ENCODE measurements around the gene KLC4. TPM values are rescaled to one million over a fixed set of nuclear protein-coding genes. Genes with fewer than 3 reads are reported as not detected.
A peak's percentile ranks its signal among the peaks of the same experiment; 100 is the strongest.
"Not testable (repeated sequence)": the region's sequence is repeated elsewhere in the genome, so short reads cannot be mapped to it uniquely, and the experiment has no call there.

The KLC4 gene
- polyA plus RNA-seq, 1 experiment, result 9.1 TPM

DNA sequence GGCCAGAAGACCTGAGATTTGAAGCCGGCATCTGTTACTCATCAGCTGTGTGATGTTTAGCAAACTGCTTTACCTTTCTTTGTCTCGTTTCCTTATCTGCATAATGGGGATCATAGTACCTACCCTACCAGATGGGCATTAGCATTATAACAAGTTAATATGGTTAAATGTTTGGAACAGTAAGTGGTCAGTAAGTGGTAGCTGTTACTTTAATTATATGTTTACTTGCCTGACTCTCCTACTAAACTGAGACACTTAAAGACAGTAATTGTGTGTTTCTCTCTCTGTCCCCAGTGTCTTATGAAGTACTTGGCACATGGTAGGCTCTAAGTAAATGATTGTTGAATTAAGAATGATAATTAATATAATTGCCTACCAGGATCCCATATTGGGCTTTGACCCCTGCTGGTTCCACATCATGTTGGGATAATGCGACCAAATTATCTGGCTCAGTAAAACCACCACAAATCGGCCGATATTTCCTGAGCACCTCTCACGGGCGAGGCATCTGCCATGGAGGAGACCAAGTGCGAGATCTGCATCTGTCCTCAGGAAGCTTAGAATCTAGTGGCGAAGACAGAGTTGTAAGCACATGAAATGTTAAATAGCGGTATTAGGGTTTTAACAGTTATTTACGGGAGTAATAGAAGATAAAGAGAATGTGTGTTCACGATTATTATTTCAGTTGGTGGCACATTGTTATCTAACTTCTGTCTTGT is 48.1 kb downstream of the KLC4 start:
- Histone ChIP-seq H3K4me3 (ENCODE audit: low read depth, low read length) (no peak overlapping the region), H3K27me3 (ENCODE audit: control insufficient read depth, insufficient read depth, low read length) (no peaks in the 10 kb centered on the region), H3K9me3 (ENCODE audit: control insufficient read depth, insufficient read depth, low read length) (no peaks in the 10 kb centered on the region), H3K27ac (ENCODE audit: low read depth, low read length) (no peak overlapping the region)
- CTCF ChIA-PET, result interaction anchor here (0.6 kb wide), 1 partner anchor 19 kb away, joined by 3 read pairs; no protein-coding TSS in a partner anchor
- TF ChIP-seq, protein P1, sequence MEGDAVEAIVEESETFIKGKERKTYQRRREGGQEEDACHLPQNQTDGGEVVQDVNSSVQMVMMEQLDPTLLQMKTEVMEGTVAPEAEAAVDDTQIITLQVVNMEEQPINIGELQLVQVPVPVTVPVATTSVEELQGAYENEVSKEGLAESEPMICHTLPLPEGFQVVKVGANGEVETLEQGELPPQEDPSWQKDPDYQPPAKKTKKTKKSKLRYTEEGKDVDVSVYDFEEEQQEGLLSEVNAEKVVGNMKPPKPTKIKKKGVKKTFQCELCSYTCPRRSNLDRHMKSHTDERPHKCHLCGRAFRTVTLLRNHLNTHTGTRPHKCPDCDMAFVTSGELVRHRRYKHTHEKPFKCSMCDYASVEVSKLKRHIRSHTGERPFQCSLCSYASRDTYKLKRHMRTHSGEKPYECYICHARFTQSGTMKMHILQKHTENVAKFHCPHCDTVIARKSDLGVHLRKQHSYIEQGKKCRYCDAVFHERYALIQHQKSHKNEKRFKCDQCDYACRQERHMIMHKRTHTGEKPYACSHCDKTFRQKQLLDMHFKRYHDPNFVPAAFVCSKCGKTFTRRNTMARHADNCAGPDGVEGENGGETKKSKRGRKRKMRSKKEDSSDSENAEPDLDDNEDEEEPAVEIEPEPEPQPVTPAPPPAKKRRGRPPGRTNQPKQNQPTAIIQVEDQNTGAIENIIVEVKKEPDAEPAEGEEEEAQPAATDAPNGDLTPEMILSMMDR (IDR thresholded peaks at IDR 0.05; ENCODE audit: low read depth, low read length), result no peak
- DNase-seq (ENCODE audit: low read depth, low spot score), result no peak
- POLR2A ChIA-PET, result interaction anchor here (0.7 to 1.2 kb wide), 2 partner anchors 8 to 11 kb away, joined by 3 to 4 read pairs; no protein-coding TSS in a partner anchor

DNA sequence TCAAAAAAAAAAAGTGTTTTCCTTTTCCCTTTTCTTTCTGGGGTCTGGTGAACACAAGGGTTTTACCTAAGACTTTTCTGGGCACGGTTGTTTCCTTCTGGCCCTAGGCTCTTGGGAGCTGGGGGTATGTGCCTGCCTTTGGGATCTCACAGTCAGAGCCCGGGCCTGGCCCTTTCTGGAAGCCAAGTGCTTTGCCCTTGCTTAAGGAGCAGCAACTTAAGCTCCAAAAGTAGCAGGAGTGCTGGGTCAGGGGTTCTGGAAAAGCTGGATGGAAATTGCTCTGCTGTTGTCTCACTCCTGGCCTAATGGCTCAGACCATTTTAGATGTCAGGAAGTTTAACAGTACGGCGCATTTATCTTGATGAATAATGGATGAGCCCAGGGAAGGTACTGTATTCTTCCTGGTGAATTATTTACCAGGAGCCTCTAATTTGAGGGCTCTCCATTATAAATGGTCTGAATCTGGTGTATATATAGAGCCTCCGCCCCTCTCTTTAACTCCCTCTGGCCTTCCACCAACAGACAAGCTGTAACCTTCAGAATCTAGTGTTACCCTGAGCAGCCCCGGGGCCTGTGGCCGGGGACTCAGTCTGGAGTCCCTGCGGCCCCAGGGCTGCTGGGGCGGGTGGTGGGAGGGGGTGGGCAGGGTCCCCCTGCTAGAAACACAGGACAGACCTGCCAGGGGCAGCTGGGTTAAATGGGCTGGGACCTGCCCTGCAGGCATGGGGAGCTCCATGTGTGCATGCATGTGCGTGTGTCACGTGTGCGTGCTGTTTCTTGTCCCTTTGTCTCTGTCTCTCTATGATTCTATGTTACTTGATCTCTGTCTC is 54.2 kb downstream of the KLC4 start:
- no peak for DNase-seq (ENCODE audit: low read depth, low spot score)
- ChIA-PET POLR2A (interaction anchor here (0.6 to 1.6 kb wide), 2 partner anchors 12 to 38 kb away, joined by 5 to 8 read pairs; partner anchors contain the start of gene PTK7), CTCF (no interaction called here)
- H3K4me3 ChIP-seq (ENCODE audit: low read depth, low read length), result no peak overlapping the region
- H3K27ac ChIP-seq (ENCODE audit: low read depth, low read length), result peak overlapping the region; percentile 96
- no peaks in the 10 kb centered on the region for H3K27me3 ChIP-seq (ENCODE audit: control insufficient read depth, insufficient read depth, low read length)
- H3K9me3 ChIP-seq (ENCODE audit: control insufficient read depth, insufficient read depth, low read length), result no peaks in the 10 kb centered on the region
- TF ChIP-seq, protein P1 (IDR thresholded peaks at IDR 0.05; ENCODE audit: low read depth, low read length), result no peak

DNA sequence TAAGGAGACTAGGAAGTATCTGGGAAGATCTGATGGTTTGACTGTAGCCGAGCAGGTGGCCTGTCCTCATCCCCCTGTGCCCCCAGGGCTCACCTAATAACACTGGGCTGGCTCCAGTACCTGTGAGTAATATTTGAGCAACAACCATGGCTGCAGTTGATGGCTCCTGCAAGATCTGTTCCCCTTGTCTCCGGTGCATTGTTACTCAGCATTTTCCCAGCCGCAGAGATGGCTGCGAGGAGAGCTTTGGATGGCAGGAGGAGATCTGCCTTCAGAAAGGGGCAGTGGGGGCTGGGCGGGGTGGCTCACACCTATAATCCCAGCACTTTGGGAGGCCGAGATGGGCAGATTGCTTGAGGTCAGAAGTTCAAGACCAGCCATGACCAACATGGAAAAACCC is 55.9 kb downstream of the KLC4 start:
- TF ChIP-seq, protein P1 (IDR thresholded peaks at IDR 0.05; ENCODE audit: low read depth, low read length), result no peak
- Histone ChIP-seq H3K9me3 (ENCODE audit: control insufficient read depth, insufficient read depth, low read length) (no peaks in the 10 kb centered on the region), H3K27me3 (ENCODE audit: control insufficient read depth, insufficient read depth, low read length) (no peaks in the 10 kb centered on the region), H3K27ac (ENCODE audit: low read depth, low read length) (peak overlapping the region; percentile 99), H3K4me3 (ENCODE audit: low read depth, low read length) (no peak overlapping the region)
- DNase-seq (ENCODE audit: low read depth, low spot score), result no peak
- ChIA-PET POLR2A (no interaction called here), CTCF (no interaction called here)

DNA sequence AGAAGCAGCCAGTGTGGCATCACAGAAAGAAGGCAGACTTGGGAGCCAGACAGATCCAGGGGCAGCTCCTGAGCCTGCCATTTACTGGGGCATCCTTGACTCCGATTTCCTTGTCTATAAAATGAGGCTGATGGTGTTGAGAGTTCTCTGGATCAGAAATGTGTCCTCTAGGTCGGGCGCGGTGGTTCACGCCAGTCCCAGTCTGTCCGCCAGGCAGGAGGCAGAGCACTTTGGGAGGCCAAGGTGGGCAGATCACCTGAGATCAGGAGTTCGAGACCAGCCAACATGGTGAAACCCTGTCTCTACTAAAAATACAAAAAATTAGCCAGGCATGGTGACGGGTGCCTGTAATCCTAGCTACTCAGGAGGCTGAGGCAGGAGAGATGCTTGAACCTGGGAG is 58.0 kb downstream of the KLC4 start:
- peak overlapping the region; percentile 24 for H3K27ac ChIP-seq (ENCODE audit: low read depth, low read length)
- H3K27me3 ChIP-seq (ENCODE audit: control insufficient read depth, insufficient read depth, low read length); POLR2A ChIA-PET; H3K4me3 ChIP-seq (ENCODE audit: low read depth, low read length); DNase-seq (ENCODE audit: low read depth, low spot score); H3K9me3 ChIP-seq (ENCODE audit: control insufficient read depth, insufficient read depth, low read length); CTCF ChIA-PET: not testable (repeated sequence)

DNA sequence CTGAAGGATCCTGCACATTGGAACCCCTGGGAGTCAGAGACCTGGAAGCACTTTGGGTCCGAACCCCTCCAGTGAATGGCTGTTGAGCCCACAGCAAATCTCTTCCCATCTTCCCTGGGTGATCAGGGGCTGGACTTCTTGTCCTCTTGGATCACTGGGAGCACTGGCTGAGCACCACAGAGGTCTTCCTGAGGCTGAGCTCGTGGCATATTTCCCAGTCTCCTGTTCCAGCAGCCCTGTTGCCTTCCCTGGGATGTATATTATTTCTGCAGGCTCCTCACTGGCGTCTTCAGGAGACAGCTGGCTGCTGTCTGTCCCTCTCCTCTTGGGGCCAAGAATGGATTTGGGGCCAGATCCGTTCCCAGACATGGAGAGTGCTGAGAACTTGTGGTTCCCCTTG is 60.1 kb downstream of the KLC4 start:
- Histone ChIP-seq H3K9me3 (ENCODE audit: control insufficient read depth, insufficient read depth, low read length) (no peaks in the 10 kb centered on the region), H3K27me3 (ENCODE audit: control insufficient read depth, insufficient read depth, low read length) (no peaks in the 10 kb centered on the region), H3K4me3 (ENCODE audit: low read depth, low read length) (no peak overlapping the region), H3K27ac (ENCODE audit: low read depth, low read length) (no peak overlapping the region)
- POLR2A ChIA-PET, result interaction anchor here (2.1 kb wide), 1 partner anchor 43 kb away, joined by 19 read pairs; the partner anchor contains the start of gene PTK7
- TF ChIP-seq, protein P1 (IDR thresholded peaks at IDR 0.05; ENCODE audit: low read depth, low read length), result no peak
- DNase-seq (ENCODE audit: low read depth, low spot score), result no peak
- CTCF ChIA-PET, result interaction anchor here (0.6 kb wide), 1 partner anchor 24 kb away, joined by 3 read pairs; no protein-coding TSS in a partner anchor
